NCI-H510A treated with DMSO at 0.1 percent for 48 hours (cell line): ENCODE measurements around the gene PRIMPOL.
A peak's percentile ranks its signal among the peaks of the same experiment; 100 is the strongest.
"Not testable (repeated sequence)": the region's sequence is repeated elsewhere in the genome, so short reads cannot be mapped to it uniquely, and the experiment has no call there.

Experiments
- DNase-seq: peaks from one replicate; lab custom pipeline; 2025; lab: John Stamatoyannopoulos, UW

Gene PRIMPOL, protein sequence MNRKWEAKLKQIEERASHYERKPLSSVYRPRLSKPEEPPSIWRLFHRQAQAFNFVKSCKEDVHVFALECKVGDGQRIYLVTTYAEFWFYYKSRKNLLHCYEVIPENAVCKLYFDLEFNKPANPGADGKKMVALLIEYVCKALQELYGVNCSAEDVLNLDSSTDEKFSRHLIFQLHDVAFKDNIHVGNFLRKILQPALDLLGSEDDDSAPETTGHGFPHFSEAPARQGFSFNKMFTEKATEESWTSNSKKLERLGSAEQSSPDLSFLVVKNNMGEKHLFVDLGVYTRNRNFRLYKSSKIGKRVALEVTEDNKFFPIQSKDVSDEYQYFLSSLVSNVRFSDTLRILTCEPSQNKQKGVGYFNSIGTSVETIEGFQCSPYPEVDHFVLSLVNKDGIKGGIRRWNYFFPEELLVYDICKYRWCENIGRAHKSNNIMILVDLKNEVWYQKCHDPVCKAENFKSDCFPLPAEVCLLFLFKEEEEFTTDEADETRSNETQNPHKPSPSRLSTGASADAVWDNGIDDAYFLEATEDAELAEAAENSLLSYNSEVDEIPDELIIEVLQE

GRCh38 chr4:184649026-184649970, at the start of gene PRIMPOL, which contains the start of gene CASP3:
Gene PRIMPOL (plus strand): TSS chr4:184649738. CDS start chr4:184657141, 7,403 bp downstream.
Gene CASP3 (minus strand): TSS chr4:184649447. CDS start chr4:184638453, 10,994 bp downstream.
- peak; percentile 77 for DNase-seq

GRCh38 chr4:184600982-184601381, 48.6 kb upstream of the PRIMPOL start:
- not testable (repeated sequence) for DNase-seq

DNA sequence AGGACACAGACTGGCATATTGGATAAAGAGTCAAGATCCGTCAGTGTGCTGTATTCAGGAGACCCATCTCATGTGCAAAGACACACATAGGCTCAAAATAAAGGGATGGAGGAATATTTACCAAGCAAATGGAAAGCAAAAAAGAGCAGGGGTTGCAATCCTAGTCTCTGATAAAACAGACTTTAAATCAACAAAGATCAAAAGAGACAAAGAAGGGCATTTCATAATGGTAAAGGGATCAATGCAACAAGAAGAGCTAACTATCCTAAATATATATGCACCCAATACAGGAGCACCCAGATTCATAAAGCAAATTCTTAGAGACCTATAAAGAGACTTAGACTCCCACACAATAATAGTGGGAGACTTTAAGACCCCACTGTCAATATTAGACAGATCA, 46.7 kb upstream of the PRIMPOL start:
- DNase-seq = not testable (repeated sequence)

GRCh38 chr4:184607429-184607828, 42.1 kb upstream of the PRIMPOL start:
- DNase-seq = not testable (repeated sequence)

- DNase-seq = no peak
Measured at GRCh38 chr4:184612074-184612473, 37.5 kb upstream of the PRIMPOL start.

DNA sequence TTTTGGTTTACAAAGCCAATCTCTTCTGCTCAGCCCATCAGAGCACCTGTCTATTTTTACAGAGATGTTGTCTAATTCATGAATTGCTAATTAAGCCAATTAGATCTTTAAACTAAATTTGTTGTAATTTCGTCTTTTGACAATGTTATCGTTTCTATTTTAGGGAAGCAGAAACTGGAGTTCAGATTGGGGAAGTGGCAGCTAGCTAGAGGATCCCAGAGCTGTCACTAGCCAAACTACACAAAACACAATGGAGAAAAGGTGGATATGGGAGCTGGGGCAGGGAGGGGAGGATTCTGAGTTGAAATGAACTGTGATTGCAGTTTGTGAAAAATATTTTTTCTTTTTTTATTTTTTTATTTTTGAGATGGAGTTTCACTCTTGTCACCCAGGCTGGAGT, 36.1 kb upstream of the PRIMPOL start:
- DNase-seq = no peak

- DNase-seq = no peak
Measured at GRCh38 chr4:184614509-184614908, 35.0 kb upstream of the PRIMPOL start.

- DNase-seq = not testable (repeated sequence)
Measured at GRCh38 chr4:184616168-184616567, 33.4 kb upstream of the PRIMPOL start.

DNA sequence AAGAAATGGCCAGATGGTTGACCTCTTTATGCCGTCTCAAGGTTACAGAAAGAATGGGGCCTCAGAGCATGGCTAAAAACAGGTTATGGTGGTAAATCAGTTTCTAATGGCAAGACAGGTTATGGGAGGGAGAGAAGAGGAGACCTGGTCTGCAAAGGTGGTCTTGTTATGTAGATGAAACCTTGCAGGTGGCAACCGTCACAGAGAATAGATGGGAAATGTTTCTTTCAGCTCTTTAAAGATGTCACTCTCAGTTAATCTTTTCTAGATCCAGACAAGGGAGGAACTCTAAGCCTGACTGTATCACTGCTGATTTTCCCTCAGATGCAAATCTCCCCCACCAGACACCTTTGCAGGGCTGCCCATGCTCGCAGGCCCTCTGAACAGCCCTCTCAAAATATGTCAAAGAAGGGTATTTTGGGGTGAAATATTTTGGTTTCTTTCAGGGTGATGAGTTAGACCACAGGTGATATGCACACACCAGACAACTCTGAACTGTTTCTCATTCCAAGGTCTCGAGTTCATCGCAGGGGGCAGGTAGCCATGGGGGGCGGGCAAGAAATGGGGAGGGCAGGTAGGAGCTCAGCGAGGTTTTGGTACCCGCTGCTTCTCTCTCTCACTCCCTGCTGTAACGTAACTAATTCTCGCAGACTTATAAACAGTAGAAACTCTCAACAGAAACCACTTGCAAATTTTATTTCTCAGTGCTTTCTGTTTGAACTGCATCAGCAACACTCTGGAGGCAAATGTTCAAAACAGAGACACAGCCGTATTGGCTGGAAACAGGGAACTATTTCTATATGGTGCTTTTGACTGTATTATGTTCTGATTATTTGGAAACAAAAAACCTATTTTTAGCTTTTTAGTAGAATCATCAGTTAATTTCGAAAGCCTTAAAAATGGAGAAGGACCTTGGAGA, 32.6 kb upstream of the PRIMPOL start:
- DNase-seq = no peak

DNA sequence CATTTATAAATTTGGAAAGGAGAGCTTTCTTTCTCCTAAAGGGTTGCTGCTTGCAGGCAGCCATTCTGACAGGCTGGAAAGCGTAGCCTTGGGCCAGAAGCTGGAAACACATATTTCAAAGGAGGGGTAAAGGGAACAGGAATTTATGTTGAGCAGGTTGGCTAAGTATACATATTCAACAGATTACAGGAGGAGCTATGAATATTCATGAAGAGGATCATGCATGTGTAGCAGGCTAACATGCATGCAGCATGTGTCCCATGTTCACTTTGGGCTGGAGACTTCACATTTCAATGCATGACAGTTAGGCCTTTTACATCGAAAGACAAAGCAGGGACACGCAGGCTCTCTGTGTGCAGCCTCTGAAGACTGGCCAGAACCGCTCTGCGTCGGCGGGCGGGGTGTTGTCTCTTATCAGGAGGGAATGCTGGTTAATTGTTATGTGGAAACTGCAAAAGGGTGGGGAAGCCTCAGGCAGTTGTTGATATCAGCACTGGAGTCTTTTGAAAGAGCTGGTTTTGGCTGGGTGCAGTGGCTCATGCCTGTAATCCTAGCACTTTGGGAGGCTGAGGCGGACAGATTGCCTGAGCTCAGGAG, 31.8 kb upstream of the PRIMPOL start:
- DNase-seq = no peak

GRCh38 chr4:184620212-184620867, 29.2 kb upstream of the PRIMPOL start:
- DNase-seq = no peak

GRCh38 chr4:184621518-184621917, 28.0 kb upstream of the PRIMPOL start:
- no peak for DNase-seq

- DNase-seq = not testable (repeated sequence)
Measured at GRCh38 chr4:184624504-184624903, 25.0 kb upstream of the PRIMPOL start.

GRCh38 chr4:184624972-184625554, 24.5 kb upstream of the PRIMPOL start:
- no peak for DNase-seq

DNA sequence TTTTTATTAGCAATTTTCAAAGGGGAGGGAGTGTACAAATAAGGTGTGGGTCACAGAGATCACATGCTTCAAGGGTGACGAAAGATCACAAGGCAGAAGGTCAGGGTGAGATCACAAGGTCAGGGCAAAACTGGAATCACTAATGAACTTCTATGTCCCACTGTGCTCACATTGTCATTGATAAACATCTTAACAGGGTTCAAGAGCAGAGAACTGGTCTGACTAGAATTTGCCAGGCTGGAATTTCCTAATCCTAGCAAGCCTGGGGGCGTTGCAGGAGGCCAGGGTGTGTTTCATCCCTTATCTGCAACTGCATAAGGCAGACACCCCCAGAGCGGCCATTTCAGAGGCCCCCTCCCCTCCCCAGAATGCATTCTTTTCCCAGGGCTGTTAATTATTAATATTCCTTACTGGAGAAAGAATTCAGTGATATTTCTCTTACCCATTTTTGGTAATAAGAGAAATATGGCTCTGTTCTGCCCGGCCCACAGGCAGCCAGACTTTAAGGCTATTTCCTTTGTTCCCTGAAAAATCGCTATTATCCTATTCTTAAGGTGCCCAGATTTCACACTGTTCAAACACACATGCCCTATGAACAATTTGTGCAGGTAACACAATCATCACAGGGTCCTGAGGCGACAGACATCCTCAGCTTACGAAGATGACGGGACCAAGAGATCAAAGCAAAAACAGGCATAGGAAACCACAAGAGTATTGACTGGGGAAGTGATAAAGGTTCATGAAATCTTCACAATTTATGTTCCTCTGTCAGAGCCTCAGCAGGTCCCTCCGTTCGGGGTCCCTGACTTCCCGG, 23.5 kb upstream of the PRIMPOL start:
- DNase-seq = peak; percentile 13

DNA sequence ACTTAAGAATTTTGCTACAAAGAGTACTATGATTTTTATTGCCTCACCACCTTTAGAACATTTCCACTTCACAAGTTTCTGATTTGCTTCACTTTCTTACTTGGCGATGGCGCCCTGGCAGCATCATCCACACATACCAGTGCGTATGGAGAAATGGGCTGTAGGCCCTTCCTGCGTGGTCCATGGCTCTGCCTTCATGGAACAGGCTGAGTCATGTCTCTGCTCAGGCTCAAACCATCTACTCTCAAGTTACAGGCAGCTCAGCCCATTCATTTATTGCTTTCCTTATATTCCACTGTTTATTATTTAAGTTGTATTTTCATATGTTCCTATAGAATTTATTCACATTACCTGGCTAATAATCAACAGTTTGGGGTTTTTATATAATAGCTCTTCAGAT, 21.4 kb upstream of the PRIMPOL start:
- DNase-seq = no peak

GRCh38 chr4:184632842-184633241, 16.7 kb upstream of the PRIMPOL start:
- DNase-seq = no peak

DNA sequence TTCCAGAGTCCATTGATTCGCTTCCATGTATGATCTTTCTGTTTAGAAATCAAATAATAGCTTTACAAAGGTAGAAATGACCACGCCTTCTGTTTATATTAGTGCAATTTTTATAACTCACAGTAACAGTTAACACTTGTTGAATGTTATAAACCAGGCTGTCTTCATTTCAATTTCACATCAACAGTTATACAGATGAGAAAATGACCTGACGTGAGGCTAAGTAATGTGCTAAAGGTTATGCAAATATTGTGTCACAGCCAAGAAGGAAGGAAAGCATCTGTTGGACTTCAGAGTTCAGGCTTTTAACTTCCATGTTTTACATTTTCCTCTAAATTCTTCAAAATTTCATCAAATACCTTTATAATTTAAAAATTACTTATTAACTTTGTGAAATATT, 14.2 kb upstream of the PRIMPOL start:
- DNase-seq = no peak

GRCh38 chr4:184636144-184636543, 13.4 kb upstream of the PRIMPOL start:
- no peak for DNase-seq
